HG02840 (cell line): ENCODE results near the gene LRWD1.
A peak's percentile ranks its signal among the peaks of the same experiment; 100 is the strongest.
"Not testable (repeated sequence)": the region's sequence is repeated elsewhere in the genome, so short reads cannot be mapped to it uniquely, and the experiment has no call there.

Experiments used
- ATAC-seq: cut with Tn5 transposase; IDR thresholded peaks from one replicate; pipeline ENCODE4 v1.9.1; 2021; ENCODE audit warnings: mild to moderate bottlenecking, moderate library complexity, moderate number of reproducible peaks; ENCODE audit not compliant: unreplicated experiment, low FRiP score

LRWD1 gene

GRCh38 chr7:102493220-102493935 lies 28.6 kb downstream of the LRWD1 start:
- ATAC-seq: not testable (repeated sequence)

GRCh38 chr7:102494026-102494425 lies 29.2 kb downstream of the LRWD1 start:
- ATAC-seq: not testable (repeated sequence)

GRCh38 chr7:102494473-102495149 lies 29.8 kb downstream of the LRWD1 start:
- ATAC-seq: peak; percentile 51

GRCh38 chr7:102496861-102497260 lies 32.1 kb downstream of the LRWD1 start:
- not testable (repeated sequence) for ATAC-seq

GRCh38 chr7:102497308-102497707 lies 32.5 kb downstream of the LRWD1 start:
- not testable (repeated sequence) for ATAC-seq

GRCh38 chr7:102498321-102498720 lies 33.5 kb downstream of the LRWD1 start:
- not testable (repeated sequence) for ATAC-seq

GRCh38 chr7:102503141-102503540 lies 38.4 kb downstream of the LRWD1 start:
- ATAC-seq: not testable (repeated sequence)

GRCh38 chr7:102505298-102506185 lies 40.8 kb downstream of the LRWD1 start:
- ATAC-seq: not testable (repeated sequence)

GRCh38 chr7:102507410-102508088 lies 42.8 kb downstream of the LRWD1 start:
- not testable (repeated sequence) for ATAC-seq

GRCh38 chr7:102510575-102510974 lies 45.8 kb downstream of the LRWD1 start:
- not testable (repeated sequence) for ATAC-seq

- not testable (repeated sequence) for ATAC-seq
Observed at GRCh38 chr7:102511860-102512522, 47.2 kb downstream of the LRWD1 start.

GRCh38 chr7:102512642-102513221 lies 47.9 kb downstream of the LRWD1 start:
- not testable (repeated sequence) for ATAC-seq

GRCh38 chr7:102514881-102515721 lies 50.3 kb downstream of the LRWD1 start:
- ATAC-seq: peak; percentile 67

- not testable (repeated sequence) for ATAC-seq
Observed at GRCh38 chr7:102515889-102516288, 51.1 kb downstream of the LRWD1 start.

- ATAC-seq: not testable (repeated sequence)
Observed at GRCh38 chr7:102516951-102517350, 52.2 kb downstream of the LRWD1 start.

- peak; percentile 46 for ATAC-seq
Observed at GRCh38 chr7:102517550-102518147, 52.9 kb downstream of the LRWD1 start, which contains the start of gene RASA4B. Gene RASA4B, minus strand, starts transcription at chr7:102517777. Its CDS starts 67 bp downstream, at chr7:102517710.

GRCh38 chr7:102520797-102521196 lies 56.0 kb downstream of the LRWD1 start:
- not testable (repeated sequence) for ATAC-seq
